ENCODE measurements around the gene CAPSL.
"Not testable (repeated sequence)": the region's sequence is repeated elsewhere in the genome, so short reads cannot be mapped to it uniquely, and the experiment has no call there.

The CAPSL gene

DNA sequence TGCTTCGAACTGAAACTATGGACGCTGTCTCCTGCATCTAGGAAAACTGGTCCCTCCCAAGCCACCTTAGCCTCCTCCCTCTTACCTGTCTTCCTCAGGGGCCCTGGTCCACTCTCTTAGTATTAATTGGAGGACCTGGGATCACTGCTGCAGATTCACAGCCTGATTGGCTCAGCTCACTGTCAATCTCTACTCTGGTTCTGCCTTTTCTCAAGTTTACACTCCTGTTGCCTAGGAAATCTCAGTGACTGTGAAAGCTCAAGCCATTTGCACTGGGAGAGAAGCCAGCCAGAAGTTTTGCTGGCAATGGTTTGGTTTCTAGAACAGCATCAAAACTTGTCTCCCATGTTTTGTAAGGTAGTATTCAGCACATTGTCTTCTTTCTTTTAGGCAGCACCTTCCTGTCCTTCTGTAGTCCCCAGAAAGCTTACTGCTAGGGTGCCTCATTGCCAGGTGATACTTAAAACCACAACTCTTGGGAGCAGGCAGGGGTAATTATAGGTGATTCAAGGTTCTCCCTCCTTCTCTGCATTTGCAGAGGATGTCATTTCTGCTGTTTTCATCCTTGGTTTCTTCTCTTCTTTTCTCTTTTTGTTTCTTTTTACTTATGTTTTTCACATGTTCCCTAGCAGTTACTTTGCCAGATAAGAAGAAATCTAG lies at the start of gene CAPSL:
CAPSL (minus strand) TSS at position 55 of the 660 bp plus-strand sequence. CDS start 17,502 bp downstream, outside the sequence.
- DNase-seq = no peak

DNA sequence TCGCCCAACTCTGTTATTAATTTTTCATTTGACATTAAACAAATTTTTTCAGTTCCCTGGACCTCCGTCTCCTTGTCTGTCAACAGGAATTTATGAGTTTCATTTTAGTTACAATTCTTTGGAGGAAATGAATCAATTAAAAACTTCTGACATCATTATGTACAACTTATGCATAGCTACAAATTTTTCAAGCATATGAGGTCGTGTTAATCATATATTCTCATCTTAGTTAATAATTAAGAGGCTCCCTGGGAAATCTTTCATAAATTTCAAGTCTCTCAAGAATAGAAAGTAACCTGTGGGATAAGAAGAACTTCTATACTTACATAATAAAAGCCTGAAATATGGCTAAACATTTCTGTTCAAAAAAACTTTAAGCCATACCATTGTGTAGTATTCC lies 49.4 kb upstream of the CAPSL start:
- no peak for DNase-seq

DNA sequence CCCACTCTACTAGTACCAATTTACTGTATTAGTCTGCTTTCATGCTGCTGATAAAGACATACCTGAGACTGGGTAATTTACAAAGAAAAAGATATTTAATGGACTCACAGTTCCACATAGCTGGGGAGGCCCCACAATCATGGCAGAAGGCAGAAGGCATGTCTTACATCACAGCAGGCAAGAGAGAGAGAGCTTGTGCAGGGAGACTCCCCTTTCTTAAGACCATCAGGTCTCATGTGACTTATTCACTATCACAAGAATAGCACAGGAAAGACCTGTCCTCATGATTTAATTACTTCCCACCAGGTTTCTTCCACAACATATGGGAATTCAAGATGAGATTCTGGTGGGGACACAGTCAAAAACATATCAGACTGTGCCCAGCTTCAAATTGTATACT lies 41.3 kb upstream of the CAPSL start:
- no peak for DNase-seq

DNA sequence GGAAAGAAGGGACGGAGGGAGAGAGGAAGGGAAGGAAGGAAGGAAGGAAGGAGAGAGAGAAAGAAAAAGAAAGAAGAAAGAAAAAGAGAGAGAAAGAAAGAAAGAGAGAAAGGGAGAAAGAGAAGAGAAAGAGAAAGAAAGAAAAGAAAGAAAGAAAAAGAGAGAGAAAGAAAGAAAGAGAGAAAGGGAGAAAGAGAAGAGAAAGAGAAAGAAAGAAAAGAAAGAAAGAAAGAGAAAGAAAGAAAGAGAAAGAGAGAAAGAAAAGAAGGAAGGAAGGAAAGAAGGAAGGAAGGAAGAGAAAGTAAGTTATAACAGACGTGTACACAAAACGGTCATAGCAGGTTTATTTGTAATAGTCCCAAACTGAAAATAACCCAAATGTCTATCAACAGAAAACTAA lies 38.4 kb upstream of the CAPSL start:
- not testable (repeated sequence) for DNase-seq

DNA sequence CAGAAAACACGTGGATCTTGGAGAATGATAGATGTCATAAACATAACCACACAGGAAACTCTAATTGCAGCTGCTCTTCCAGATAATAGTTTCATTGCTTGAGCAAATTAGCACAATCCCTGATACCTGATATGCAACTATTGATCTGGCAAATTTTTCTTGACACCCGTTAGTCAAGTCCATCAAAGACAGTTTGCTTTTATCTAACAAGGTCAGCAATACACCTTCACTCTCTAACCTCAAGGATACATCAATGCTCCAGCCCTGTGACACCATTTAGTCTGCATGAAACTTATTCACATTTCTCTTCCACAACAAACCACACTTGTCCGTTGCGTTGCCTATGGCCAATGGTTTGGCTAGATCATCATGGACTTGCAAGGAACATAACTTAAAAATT lies 36.1 kb upstream of the CAPSL start:
- DNase-seq = no peak

DNA sequence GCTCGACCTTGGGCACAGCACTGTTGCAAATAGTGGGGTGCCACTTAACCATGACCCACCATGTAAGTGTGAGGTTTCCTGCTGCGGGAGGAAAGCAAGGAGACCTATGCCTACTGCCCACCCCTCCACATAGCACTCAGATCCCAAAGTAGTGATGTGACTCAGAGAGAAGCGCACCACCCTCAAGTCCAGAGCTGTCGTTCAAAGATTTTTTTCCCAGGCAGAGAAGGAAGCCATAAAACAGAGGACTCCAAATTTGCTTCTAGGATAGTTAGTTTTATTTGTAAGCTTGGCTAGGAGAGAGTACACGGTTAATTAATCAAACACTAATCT lies 33.4 kb upstream of the CAPSL start:
- DNase-seq = no peak

DNA sequence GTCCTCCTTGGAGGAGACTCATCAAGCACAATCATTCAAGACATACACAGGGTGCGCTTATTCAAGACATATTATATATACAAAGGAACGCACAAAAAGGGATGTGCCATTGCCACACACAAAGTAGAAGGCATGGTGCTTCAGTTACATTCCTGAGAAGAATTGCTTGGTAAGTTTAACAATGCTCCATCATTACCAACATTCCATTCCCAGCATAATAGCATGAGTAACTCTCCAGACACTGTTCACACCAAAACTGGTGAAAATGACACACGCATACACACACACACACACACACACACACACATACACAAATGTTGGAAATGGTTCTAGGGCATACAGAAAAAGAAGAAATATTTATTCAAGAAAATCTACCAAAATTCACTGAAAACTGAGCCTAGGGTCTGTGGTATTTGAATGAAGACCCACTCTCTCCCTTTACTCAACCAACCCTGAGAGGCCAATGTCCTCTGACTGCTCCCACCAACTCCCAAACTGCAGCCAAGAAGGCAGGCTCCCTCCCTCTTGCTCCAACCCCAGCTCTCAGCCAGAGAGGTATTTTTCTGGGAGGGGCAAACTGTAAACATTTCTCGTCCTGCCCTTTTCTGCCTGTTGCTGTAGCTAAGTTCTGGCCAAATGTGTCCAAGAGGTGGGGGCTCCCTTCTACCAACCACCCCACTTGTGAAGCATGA lies 32.9 kb upstream of the CAPSL start:
- DNase-seq = no peak

DNA sequence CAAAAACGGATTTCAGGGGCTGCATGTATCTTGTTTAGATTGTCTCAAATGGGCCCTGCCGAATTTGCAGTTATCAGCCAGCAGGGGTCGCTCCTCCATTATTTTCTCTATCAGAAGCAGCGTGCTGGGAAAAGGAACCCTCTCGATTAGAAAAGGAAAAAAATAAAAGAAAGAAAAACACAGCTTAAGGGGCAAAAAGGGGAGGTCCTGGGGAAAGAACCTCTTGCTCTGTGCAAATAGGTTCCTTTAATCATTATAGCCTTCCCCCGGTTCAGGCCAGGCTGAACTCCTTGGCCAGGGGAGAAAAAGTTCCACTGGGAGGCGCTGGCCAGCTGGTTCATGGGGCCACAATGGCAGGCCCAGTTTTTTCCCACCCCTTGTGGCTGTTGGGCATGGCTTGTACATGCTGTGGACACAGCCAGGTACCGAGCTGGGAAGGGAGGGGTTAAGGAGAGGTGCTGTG lies 25.0 kb upstream of the CAPSL start:
- peak; percentile 38 for DNase-seq

DNA sequence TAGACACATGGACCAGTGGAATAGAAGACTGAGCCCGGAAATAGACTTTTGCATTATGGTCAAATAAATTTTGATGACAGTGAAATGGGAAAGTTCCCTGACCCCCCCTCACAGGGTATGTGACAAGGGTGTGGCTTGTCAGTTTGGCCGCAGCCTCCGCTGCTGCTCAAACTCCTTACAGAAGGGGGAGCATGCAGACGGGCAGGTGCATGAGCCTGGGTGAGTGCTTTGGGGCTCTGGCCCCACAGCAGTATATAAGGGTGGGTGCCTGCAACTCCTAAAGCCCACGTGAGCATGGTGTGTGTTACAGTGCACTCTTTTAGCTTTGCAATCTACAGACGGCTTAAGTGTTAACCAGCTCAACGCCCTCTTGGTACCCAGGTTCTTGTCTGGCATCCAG lies 21.9 kb upstream of the CAPSL start:
- DNase-seq = no peak

DNA sequence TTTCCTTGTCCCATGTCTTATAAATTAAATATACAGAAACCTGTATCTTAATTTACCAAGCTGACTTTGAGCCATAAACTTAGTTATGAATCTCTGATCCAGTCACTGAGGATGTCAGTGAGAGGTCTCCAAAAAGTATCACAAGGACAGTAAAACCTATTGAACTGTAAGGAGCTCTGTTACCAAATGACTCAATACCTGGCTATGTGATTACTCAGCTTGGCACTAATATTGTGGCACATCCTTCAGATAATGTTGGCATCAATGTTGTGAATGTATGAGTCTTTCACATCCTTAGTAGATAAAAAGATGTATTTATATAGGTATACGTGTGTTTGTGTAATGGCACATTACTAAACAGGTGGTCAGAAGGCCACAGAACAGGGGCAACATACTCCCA lies 18.0 kb upstream of the CAPSL start:
- DNase-seq = no peak

DNA sequence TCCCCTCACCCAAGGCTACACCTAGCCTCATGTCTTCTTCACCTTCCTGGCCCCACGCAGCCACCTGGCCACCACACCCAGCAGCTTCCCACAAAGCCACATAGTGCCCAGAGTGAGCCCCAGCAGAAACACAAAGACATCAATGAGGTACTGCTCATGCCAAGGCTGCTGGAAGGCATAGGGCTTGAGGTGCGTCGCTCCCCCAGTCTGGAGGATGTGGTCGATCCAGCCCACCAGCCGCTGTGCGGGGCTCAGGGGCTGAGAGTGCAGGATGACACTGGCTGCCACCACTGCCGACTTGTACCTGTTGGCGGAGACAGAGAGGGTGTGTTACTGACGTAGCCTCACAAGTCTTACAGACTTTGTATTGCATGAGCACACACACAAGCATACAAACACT lies 15.8 kb upstream of the CAPSL start:
- peak; percentile 5 for DNase-seq

DNA sequence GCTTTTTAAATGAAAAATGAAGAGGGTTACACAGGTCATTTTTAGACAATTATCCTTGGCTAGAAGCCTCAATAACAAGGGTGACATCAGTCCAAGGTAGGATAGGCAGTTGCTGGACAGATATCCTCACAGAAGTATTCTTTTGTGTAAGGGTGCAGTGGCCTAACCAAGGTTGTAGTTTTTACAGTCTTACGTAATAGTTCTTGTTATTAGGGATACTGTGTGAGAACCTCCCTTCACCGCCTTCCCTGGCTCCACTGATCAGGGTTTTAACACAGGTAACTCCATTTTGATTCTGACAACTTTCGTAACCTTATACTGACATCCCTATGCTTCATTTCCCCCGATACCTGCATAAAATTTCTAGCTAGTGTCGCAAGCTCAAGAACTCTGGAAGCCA lies 8.7 kb upstream of the CAPSL start:
- DNase-seq = no peak

DNA sequence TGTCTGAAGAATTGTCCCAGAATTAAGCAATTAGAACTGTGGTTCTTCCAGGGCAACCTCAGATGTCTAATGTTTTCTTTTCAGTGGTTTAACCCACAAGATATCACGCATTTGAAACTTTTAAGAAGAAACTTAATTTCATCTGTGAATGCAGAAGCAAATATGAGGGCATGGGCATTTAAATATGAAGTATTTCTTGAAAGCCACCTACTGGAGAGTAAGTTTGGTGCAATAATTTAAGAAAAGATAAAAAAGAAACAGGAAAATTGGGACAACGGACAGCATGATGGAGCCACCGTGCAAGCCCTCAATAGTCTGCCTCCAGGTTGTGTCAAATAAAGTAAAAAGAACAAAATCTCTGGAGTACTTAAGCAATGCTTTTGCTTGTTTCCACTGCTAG lies 1.2 kb upstream of the CAPSL start:
- no peak for DNase-seq

DNA sequence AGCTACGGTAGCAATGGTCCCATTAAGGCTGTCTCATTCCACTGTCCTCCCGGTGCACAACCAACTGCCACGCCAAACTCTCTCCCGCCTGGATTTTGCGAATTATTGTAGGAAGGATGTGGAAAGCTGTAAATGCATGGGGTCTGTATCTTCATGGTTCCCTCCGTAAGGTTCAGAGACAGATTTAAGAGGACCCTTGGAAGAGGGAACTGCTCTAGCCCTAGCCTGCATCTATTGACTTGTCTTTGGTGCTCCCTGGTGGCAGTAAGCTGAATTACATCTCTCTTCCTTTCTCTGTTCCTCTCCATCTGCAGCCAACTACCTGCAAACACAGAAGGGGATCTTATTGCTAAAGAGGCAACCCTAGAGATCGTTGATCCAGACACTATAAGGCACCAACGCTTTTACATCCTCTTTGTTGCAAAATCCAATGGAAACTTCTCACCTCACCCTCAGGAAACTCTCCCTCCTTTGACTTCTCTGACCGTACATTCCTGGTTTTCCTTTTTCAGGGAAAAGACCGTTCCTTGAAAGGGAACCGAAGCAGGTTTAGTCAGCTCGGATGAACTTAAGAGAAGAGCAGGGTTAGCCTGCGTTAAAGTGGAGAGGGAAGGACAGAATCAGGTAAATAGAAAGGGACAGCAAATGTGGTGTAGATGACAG lies 11.9 kb downstream of the CAPSL start:
- peak; percentile 75 for DNase-seq

DNA sequence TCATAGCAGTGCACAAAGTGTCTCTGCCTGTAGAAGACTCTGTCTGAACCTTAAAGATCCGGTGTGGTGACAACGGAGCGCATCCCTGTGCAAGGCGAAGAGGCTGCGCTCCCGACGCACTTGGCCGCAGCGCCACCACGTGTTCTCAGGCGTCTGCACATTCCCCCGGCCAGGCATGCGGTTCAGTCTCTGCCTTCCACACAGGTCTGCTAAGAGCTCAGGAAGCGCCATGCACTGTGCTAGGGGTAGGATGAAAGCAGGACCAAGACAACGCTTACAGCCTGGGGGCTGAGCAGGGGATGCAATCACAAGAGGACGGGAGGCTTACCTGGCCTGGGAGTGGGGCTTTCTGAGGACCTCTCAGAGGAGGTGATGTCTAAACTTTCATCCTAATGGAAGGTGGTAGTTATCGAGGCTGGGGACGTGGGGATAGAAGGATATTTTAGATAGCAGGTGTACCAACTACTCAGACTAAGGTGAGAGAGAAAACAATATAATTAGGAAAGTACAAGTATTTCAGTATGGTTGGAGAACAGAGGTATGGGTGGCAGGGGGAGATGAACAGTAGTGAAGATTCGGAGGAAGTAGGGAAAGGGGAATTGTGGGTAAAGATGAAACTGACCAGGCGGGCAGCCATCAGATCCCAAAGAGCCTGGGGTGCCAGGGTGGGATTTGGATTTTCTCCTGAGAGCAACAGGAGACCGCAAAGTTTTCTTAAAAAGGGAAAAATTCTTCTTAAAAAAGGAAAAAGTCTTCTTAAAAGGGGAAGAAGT lies 13.3 kb downstream of the CAPSL start:
- DNase-seq = peak; percentile 92

DNA sequence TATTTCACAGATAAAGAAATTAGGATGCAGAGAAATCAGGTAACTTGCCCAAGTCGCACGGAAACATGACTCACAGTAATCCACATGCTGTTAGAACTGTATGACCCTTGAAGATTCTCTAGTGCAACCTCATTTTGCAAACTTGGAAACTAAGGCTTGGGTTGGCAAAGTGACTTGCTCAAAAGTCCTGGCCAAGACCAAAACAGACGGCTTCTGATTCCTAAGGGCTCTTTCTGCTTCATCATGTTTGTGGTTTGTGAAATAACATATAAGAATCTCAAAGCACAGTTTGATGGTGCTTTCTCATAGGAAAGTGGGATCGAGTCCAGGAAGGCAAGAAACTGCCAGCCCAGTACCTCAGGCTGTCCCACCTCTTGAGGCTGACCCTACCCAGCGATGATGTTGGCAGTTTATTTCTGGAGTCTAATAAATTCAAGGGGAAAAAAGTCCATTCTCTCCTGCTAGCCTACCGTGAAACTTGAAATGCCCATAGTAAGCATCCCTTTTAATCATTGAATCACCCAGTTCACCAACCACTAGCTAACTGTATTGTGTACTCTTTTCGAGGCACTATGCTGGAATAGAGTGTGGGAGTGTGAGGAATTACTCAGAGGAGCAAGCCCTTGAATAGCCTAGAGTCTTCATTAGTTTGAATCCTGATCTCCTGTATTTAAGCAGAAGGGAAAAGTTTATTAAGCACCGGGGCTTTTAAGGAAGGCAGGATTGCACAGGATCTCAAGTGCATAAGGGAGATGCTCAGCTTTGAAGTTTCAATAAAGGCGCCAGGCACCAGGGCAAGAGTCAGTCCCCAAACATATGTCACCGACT lies 14.1 kb downstream of the CAPSL start:
- DNase-seq = peak; percentile 23

DNA sequence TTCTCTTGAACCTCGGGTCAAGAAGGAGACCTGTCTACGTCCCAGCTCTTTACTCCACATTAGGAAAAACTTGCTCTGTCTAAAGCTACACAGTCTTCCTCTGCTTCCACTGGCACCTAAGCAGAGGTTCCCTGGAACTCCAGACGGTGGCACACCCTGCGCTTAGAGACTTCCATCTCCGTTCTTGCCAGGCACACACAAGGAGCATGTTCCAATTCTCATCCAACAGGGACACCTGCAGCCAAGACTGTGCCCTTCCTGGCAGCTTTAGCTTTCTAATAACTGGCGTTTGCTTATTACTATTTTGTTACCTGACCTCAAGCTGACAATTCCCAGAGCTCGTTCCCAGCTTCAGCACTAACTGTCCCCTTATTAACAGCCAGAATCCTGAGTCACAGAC lies 16.0 kb downstream of the CAPSL start:
- no peak for DNase-seq

DNA sequence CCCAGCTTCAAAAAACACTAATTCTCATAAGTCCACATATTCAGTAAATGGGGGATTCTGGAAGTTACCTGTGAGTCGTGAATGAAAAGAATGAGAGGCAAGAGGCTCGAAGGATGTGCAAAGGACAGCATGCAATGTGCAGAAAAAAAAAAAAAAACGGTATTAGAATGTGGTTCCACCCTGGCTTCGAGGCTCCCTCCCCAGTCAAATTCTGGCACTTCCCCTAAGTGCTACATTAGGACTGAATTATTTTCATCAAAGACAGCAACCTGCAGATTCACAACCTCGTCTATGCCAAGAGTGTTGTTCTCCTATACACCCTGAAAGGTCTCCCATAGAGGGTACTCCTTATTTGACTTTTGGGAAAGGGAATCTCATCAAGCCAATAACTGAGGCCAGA lies 16.5 kb downstream of the CAPSL start:
- DNase-seq = no peak

DNA sequence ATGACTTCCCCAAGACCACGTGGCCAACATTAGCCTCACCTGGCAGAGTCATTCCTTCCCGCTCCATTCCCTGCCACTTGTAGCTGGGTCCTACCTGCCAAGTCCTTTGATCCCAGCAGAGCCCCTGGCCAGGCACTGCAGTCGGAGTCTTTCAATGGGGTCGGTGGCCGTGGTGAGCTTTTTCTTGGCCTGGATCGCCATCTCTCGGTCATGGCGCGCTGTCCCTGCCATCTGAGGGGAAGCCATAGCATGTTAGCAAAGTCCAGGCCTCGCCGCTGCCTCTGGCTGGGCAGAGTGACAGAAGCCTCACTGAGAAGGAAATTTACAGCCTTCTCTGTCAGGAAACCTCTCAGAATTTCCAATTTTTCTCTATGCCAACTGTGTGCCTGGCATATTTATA lies 17.5 kb downstream of the CAPSL start:
- no peak for DNase-seq

DNA sequence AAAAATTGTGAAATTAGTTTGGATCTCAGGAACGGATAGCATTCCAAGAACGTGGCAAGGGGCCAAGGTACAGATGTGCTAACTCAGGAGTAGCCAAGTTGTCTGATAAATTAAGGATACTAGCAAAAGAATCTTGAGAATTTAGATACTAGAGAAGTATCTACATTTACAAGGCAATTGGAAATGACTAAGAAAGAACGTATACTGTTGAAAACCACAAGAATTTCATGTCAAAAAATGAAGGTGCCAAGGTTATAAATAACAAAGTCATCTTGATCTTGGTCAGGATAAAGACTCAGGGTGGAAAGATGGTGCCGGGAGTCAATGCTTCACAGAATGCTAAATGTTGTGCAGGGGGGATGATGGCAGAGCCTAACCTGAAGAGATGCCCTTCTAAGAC lies 19.2 kb downstream of the CAPSL start:
- DNase-seq = peak; percentile 57

DNA sequence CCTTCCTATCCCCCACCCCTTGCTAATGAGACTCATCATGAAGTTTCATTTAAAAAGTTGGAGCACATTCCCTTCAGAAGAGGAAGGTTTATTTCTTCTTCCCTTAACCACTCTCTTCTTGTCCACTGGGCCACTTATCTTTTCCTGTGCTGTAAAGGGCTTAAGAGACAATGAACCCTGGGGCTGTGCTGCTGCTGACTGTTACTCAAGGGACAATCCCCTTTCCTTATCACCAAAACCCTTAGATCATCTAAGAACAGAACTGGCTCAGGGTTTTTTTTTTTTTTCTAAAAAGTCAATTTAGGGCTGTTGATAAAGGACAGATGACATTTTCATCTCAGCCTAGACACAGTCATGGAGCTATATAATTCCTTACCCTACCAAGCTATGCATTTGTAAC lies 29.6 kb downstream of the CAPSL start:
- DNase-seq = peak; percentile 43

DNA sequence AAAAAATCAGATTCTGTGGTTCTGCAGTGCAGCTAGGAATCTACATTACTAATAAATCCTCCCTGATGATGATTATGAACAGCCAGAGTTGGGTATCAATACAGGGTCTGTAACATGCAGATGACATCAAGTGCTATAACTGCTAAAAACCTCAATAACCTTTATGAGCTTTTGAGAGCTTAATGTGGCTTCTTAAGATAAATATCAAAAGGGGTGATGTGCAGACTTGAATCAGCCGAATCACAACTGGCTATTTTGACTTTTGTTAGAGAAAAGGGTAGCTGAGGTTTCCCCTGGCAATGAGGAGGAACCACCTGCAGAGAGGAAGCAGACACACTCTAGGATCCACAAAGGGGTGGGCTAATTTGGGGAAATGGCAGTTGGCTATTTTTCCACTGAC lies 30.2 kb downstream of the CAPSL start:
- DNase-seq = no peak
